ENCODE results near the gene DPP7. TPM values are rescaled to one million over a fixed set of nuclear protein-coding genes. Genes with fewer than 3 reads are reported as not detected.

DPP7 gene
- total RNA-seq, 2 donors from 2014 or later = 165 to 188 TPM

DNA sequence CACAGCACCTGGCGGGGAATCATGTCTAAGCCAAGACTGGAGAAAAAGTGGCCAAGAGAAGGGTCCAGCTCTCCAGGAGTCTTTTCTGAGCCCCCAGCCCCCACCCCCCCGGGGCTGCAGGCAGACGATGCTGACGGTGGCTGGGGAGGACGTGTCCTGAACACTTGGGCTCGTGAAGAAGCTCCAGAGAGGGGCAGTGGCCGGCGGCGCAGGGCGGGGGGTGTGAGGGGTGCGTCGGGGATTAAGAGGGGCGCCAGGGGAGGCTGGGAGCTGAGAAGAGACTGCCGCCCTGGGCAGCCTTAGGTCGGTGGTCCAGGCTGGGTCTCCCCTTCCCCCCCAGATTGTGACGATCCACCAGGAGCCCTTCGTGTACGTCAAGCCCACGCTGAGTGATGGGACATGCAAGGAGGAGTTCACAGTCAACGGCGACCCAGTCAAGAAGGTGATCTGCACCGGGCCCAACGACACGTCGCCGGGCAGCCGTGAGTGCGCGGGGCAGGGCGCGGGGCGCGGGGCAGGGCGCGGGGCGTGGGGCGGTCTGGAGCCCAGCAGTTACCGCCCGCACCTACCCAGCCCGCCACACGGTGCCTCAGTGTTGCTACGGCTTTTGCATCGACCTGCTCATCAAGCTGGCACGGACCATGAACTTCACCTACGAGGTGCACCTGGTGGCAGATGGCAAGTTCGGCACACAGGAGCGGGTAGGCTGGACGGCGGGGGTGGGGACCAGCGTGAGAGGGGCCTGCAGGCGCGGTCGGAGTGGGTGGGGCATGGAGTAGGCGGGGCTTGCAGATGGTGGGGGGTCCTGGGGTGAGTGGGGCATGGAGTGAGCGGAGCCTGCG, 46.4 kb upstream of the DPP7 start:
- H3K27me3 ChIP-seq = peaks cover 33 to 64% of the 10 kb centered on the region in 2 donors
- H3K27ac ChIP-seq = no peak overlapping the region
- no peak overlapping the region for H3K4me3 ChIP-seq
- H3K9me3 ChIP-seq = no peaks in the 10 kb centered on the region
- H3K4me1 ChIP-seq = peaks cover 0 to 37% of the 10 kb centered on the region in 2 donors
- no peak for DNase-seq (ENCODE audit: low spot score)
- no peaks in the 10 kb centered on the region for H3K36me3 ChIP-seq
- TF ChIP-seq, protein P1, sequence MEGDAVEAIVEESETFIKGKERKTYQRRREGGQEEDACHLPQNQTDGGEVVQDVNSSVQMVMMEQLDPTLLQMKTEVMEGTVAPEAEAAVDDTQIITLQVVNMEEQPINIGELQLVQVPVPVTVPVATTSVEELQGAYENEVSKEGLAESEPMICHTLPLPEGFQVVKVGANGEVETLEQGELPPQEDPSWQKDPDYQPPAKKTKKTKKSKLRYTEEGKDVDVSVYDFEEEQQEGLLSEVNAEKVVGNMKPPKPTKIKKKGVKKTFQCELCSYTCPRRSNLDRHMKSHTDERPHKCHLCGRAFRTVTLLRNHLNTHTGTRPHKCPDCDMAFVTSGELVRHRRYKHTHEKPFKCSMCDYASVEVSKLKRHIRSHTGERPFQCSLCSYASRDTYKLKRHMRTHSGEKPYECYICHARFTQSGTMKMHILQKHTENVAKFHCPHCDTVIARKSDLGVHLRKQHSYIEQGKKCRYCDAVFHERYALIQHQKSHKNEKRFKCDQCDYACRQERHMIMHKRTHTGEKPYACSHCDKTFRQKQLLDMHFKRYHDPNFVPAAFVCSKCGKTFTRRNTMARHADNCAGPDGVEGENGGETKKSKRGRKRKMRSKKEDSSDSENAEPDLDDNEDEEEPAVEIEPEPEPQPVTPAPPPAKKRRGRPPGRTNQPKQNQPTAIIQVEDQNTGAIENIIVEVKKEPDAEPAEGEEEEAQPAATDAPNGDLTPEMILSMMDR (IDR thresholded peaks at IDR 0.05) = no peak

DNA sequence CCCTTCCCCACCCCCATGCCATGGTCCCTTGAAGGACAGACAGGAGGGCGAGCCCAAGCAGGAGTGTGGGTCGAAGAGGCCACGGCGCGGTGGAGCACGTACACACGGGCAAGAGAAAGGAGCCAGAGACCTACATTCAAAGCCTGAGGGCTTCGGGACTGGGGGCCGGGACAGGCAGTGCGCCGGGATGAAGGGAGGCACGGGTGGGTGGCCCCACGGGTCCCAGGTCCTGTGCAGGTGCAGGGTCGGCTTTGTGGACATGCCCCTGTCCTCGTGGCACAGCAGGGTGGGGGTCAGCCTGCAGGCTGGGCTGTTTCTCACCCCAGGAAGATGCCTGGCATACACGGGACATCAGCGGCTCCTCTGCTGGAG, 45.5 kb upstream of the DPP7 start:
- DNase-seq (ENCODE audit: low spot score) = no peak
- H3K4me3 ChIP-seq = no peak overlapping the region
- peaks cover 0 to 37% of the 10 kb centered on the region in 2 donors for H3K4me1 ChIP-seq
- peaks cover 26 to 56% of the 10 kb centered on the region in 2 donors for H3K27me3 ChIP-seq
- H3K27ac ChIP-seq = no peak overlapping the region
- no peaks in the 10 kb centered on the region for H3K9me3 ChIP-seq
- H3K36me3 ChIP-seq = no peaks in the 10 kb centered on the region
- TF ChIP-seq, protein P1 (IDR thresholded peaks at IDR 0.05) = no peak

DNA sequence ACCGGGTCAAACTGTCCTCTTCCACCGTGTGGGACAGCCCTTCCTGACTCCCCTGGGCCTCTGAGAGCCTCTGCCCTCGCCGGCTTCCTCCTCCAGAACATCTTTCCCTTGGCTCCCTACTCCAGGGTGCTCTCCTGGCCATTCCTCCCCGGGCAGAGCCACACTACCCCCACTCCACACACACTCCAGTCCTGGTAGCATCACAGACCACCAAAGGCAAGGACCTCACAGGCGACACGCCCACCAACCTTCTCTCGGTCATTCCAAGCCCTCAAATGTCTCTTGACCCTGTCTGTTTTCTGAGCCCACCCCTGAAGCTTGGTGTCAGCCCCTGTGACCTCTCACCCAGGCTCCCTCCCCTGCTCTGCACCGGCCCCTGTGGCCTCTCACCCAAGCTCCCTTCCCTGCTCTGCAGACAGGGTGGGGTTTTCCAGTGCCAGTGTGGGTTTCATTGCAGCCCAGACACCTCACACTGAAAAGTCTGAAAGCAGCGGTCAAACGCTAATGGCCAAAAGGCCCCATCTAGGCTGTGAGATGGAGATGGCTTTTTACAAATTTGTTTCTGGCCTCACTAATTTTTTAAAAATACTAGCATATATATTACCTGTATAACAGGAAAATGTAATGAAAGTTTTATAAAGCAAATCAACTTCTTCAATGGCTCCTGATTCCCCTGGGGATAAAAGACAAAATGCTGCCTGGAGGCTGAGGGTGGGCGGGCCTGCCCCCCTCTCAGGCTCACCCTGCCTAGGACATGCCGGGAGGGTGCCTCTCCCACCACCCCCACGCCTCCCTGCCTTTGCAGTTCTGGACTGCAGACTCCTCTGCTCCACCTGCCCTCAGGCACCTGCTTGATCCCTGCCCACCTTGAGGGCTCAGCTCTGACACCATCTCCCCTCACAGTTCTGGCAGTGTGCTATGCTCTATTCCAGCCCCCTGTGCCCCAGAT, 44.8 kb upstream of the DPP7 start:
- Histone ChIP-seq H3K4me1 (peaks cover 0 to 37% of the 10 kb centered on the region in 2 donors), H3K27me3 (peaks cover 20 to 50% of the 10 kb centered on the region in 2 donors), H3K27ac (no peak overlapping the region), H3K9me3 (no peaks in the 10 kb centered on the region), H3K4me3 (no peak overlapping the region), H3K36me3 (no peaks in the 10 kb centered on the region)
- TF ChIP-seq, protein P1 (IDR thresholded peaks at IDR 0.05) = no peak
- DNase-seq (ENCODE audit: low spot score) = no peak

DNA sequence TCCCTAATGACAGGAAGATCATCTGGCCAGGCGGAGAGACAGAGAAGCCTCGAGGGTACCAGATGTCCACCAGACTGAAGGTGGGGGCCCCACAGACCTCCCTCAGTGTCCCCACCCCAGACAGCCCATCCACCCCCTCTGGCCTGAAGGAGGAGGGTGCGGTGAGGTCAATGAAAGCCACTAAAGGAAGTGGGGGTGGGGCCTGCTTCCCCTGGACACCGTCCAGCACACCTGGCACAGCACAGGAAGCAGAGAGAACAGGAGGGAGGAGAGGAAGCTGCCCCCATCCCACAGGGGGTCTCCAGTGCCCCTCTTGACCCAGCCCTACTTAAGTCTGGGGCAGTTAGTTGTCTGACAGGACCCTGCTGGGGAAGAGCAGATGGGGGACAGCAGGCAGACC, 44.1 kb upstream of the DPP7 start:
- TF ChIP-seq, protein P1 (IDR thresholded peaks at IDR 0.05) = no peak
- Histone ChIP-seq H3K9me3 (no peaks in the 10 kb centered on the region), H3K36me3 (no peaks in the 10 kb centered on the region), H3K4me3 (no peak overlapping the region), H3K27me3 (peaks cover 19 to 42% of the 10 kb centered on the region in 2 donors), H3K4me1 (peaks cover 0 to 37% of the 10 kb centered on the region in 2 donors), H3K27ac (no peak overlapping the region)
- no peak for DNase-seq (ENCODE audit: low spot score)

DNA sequence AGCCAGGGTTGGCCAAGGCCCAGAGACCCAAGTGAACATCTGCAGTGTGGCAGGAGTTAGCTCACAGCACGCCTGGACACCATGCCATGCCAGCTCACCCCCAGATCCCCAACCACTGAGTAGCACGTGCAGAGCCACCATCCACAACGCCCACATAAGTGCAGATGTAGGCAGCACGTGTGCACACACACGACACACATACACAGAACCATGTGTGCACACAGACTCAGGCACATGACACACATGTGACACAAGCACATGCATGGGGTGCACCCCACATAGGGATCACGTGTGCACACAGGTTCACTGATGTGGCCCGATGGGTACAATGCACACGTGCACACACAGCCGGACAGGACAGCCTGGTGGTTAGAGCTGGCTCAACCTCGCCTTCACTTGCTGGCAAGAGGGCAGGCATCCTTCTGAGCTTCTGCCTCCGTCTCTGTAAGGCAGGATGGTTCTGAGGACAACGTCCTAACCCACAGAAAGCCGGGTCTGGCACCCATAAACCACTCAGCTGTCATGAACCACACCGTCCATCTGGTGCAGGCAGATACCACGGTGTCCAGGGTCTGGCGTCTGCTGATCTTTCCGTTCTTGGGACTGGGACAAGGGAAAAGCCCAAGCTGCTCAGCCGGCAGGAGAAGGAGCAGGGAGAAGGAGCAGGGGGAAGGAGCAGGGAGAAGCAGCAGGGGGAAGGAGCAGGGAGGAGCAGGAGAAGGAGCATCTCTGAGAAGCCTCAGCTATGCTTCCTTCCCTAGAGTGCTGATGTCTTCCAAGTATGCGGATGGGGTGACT, 43.3 kb upstream of the DPP7 start:
- Histone ChIP-seq H3K27ac (no peak overlapping the region), H3K9me3 (no peaks in the 10 kb centered on the region), H3K4me3 (no peak overlapping the region), H3K36me3 (no peaks in the 10 kb centered on the region), H3K27me3 (peaks cover 13 to 34% of the 10 kb centered on the region in 2 donors), H3K4me1 (peaks cover 0 to 29% of the 10 kb centered on the region in 2 donors)
- TF ChIP-seq, protein P1 (IDR thresholded peaks at IDR 0.05) = no peak
- no peak for DNase-seq (ENCODE audit: low spot score)
